Lower leg skin (tissue), 4 donors: ENCODE data around the gene MMD2. TPM values are rescaled to one million over a fixed set of nuclear protein-coding genes. Genes with fewer than 3 reads are reported as not detected.
A peak's percentile ranks its signal among the peaks of the same experiment; 100 is the strongest.

Experiments
- DNase-seq, 2 donors: peaks; one replicate each; pipeline ENCODE4 v3.0.0-alpha.2; 2019; ENCODE audit warnings: low spot score in 2 of 2
- H3K4me3 ChIP-seq: fragments of 200-600 bp; sonication (generic); 2 replicates; pipeline ENCODE4 v1.5.1; 2017; ENCODE audit warnings: mild to moderate bottlenecking, low read depth; ENCODE audit not compliant: poor library complexity, severe bottlenecking
- CTCF ChIP-seq, 3 donors: fragments of 450-650 bp; IDR thresholded peaks; one replicate each; pipeline ENCODE4 v1.5.1; 2016; ENCODE audit warnings: antibody characterized with exemption in 3 of 3, mild to moderate bottlenecking in 3 of 3, moderate library complexity in 2 of 3
- POLR2A ChIP-seq, 2 donors: fragments of 450-650 bp; IDR thresholded peaks; one replicate each; pipeline ENCODE4 v1.6.1; 2016 to 2017; ENCODE audit warnings: antibody characterized with exemption in 2 of 2, mild to moderate bottlenecking in 1 of 2, moderate library complexity in 1 of 2
- WGBS, 2 donors: methylation state at CpG; one replicate each; pipeline ENCODE4 v1.1.5; 2018; 5-methylcytosine and 5-hydroxymethylcytosine counted together
- intact Hi-C: fragments of 100-400 bp; cut with DNase I; formaldehyde crosslinking; loops from one replicate; pipeline ENCODE4 v1.15.0; 2023; ENCODE audit warnings: low total_unique reads
- total RNA-seq, 4 donors: library from RNA; depleted of rRNA; stranded (reverse); fragments of >200 nt; gene quantifications; one replicate each; pipeline ENCODE4 v1.1.0, GENCODE V29; 2016

MMD2 gene
- total RNA-seq, 4 donors from 2014 or later = not detected

- intact Hi-C loops = loop anchor here (10.0 kb wide), 1 partner anchor 81 kb away; no protein-coding TSS in a partner anchor
- WGBS, 2 donors = 88% methylated on average over 7 of the region's 7 CpGs
- no peak overlapping the region for H3K4me3 ChIP-seq
- TF ChIP-seq CTCF (IDR thresholded peaks at IDR 0.05) (no peak), POLR2A (IDR thresholded peaks at IDR 0.05) (no peak)
- no peak for DNase-seq
Measured at GRCh38 chr7:4885317-4885807, 73.6 kb downstream of the MMD2 start.

GRCh38 chr7:4884164-4884563 is 74.8 kb downstream of the MMD2 start:
- WGBS, 2 donors = 70 to 74% methylated on average over 10 of the region's 10 CpGs
- TF ChIP-seq CTCF (IDR thresholded peaks at IDR 0.05) = no peak
- no peak for TF ChIP-seq POLR2A (IDR thresholded peaks at IDR 0.05)
- intact Hi-C loops = loop anchor here (10.0 kb wide), 1 partner anchor 79 kb away; no protein-coding TSS in a partner anchor
- no peak overlapping the region for H3K4me3 ChIP-seq
- DNase-seq = no peak

- peak; percentile 87 to 98 for DNase-seq
- no peak for TF ChIP-seq CTCF (IDR thresholded peaks at IDR 0.05)
- no peak for TF ChIP-seq POLR2A (IDR thresholded peaks at IDR 0.05)
- intact Hi-C loops = loop anchor here (10.0 kb wide), 1 partner anchor 79 kb away; no protein-coding TSS in a partner anchor
- peak within 1 kb of the TSS; percentile 43 for H3K4me3 ChIP-seq
- WGBS, 2 donors = 9 to 10% methylated on average over 17 to 22 of the region's 72 CpGs
Measured at GRCh38 chr7:4883372-4884144, 75.4 kb downstream of the MMD2 start, which contains the start of gene RADIL. TSS of gene RADIL (minus strand) at chr7:4883716. CDS start at chr7:4878139, 5,577 bp downstream.

GRCh38 chr7:4883033-4883371 is 76.0 kb downstream of the MMD2 start:
- 1% methylated on average over 18 of the region's 36 CpGs; no CpG with 5 or more reads in 1 of the 2 donors for WGBS, 2 donors
- intact Hi-C loops = loop anchor here (10.0 kb wide), 1 partner anchor 78 kb away; no protein-coding TSS in a partner anchor

More at GRCh38 chr7:4883033-4883371, 76.0 kb downstream of the MMD2 start:
- TF ChIP-seq CTCF (IDR thresholded peaks at IDR 0.05) = no peak
- TF ChIP-seq POLR2A (IDR thresholded peaks at IDR 0.05) = no peak
- peak overlapping the region; percentile 43 for H3K4me3 ChIP-seq
- DNase-seq = no peak
